Testis (tissue), 2 donors: ENCODE data around the gene PLCL1.

Experiments used
- POLR2A ChIP-seq: fragments of 450-650 bp; IDR thresholded peaks from one replicate; pipeline ENCODE4 v1.6.1; 2017; ENCODE audit warnings: antibody characterized with exemption, mild to moderate bottlenecking, moderate library complexity
- TF ChIP-seq, protein P1 (sequence below), 3 experiments: fragments of 450-650 bp in 2 of 3; fragments of 200-600 bp in 1 of 3; sonication (generic) in 1 of 3; IDR thresholded peaks; one replicate each; pipeline ENCODE4 v1.5.1; 2016 to 2019; ENCODE audit warnings: antibody characterized with exemption in 3 of 3, mild to moderate bottlenecking in 2 of 3, moderate library complexity in 1 of 3

DNA sequence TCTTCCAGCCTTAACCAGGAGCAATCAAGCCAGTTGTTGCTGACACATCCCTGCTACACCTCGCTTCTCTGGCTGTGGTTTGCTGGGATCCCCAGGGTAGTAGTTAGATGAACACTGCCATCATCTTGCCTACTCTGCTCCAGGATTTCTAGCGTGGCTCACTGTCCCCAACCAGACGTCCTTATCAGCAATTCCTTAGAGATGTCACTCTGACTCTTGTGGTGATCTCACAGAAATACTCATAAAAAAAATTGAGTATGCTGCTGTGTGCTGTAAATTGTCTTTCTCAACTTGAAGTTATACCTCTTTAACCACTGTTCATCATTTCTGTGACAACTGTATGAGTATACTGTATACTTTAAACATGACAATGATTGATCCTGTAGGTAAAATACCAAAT, 63.2 kb downstream of the PLCL1 start:
- TF ChIP-seq, protein P1, sequence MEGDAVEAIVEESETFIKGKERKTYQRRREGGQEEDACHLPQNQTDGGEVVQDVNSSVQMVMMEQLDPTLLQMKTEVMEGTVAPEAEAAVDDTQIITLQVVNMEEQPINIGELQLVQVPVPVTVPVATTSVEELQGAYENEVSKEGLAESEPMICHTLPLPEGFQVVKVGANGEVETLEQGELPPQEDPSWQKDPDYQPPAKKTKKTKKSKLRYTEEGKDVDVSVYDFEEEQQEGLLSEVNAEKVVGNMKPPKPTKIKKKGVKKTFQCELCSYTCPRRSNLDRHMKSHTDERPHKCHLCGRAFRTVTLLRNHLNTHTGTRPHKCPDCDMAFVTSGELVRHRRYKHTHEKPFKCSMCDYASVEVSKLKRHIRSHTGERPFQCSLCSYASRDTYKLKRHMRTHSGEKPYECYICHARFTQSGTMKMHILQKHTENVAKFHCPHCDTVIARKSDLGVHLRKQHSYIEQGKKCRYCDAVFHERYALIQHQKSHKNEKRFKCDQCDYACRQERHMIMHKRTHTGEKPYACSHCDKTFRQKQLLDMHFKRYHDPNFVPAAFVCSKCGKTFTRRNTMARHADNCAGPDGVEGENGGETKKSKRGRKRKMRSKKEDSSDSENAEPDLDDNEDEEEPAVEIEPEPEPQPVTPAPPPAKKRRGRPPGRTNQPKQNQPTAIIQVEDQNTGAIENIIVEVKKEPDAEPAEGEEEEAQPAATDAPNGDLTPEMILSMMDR (IDR thresholded peaks at IDR 0.05), result no peak
- TF ChIP-seq POLR2A, result no peak
